GM23338 (cell line): ENCODE measurements around the gene GRIK4.

Experiments
- CREB1 ChIP-seq: fragments of 250-450 bp; sonication (Bioruptor Pico); IDR thresholded peaks from 2 replicates; pipeline ENCODE4 v1.5.0; 2020; ENCODE audit warnings: low read depth, mild to moderate bottlenecking, moderate library complexity
- CTCF ChIP-seq, 2 experiments: fragments of 200-600 bp in 1 of 2; sonication (generic) in 1 of 2; conservative IDR thresholded peaks; 2 replicates each; pipeline versions ENCODE4 v1.5.1 to v1.6.1; 2016 to 2017; ENCODE audit warnings: antibody characterized with exemption in 2 of 2, low read depth in 2 of 2, mild to moderate bottlenecking in 2 of 2, moderate library complexity in 1 of 2
- EZH2 ChIP-seq: fragments of 200-600 bp; sonication (generic); IDR thresholded peaks from one replicate; pipeline ENCODE4 v1.8.0; 2017; ENCODE audit warnings: antibody characterized with exemption, mild to moderate bottlenecking, low read depth; ENCODE audit not compliant: unreplicated experiment
- EZH2phosphoT487 ChIP-seq: fragments of 200-600 bp; sonication (generic); IDR thresholded peaks from one replicate; pipeline ENCODE4 v1.8.1; 2018; ENCODE audit warnings: antibody characterized with exemption; ENCODE audit not compliant: unreplicated experiment
- JUNB ChIP-seq: IDR thresholded peaks from one replicate; pipeline ENCODE4 v1.6.1; 2016; ENCODE audit warnings: antibody characterized with exemption; ENCODE audit not compliant: unreplicated experiment
- NANOG ChIP-seq: IDR thresholded peaks from 2 replicates; pipeline ENCODE4 v1.6.1; 2016; ENCODE audit warnings: antibody characterized with exemption, borderline replicate concordance
- POLR2AphosphoS5 ChIP-seq: IDR thresholded peaks from 2 replicates; pipeline ENCODE4 v1.6.1; 2016; ENCODE audit warnings: antibody characterized with exemption, low read depth
- STAT1 ChIP-seq: IDR thresholded peaks from one replicate; pipeline ENCODE4 v1.6.1; 2016; ENCODE audit warnings: antibody characterized with exemption; ENCODE audit not compliant: unreplicated experiment
- ZNF114 ChIP-seq: fragments of 250-450 bp; sonication (Bioruptor Pico); IDR thresholded peaks from 2 replicates; pipeline ENCODE4 v1.5.0; 2020; ENCODE audit warnings: mild to moderate bottlenecking, moderate library complexity
- ZNF331 ChIP-seq: fragments of 250-450 bp; sonication (Bioruptor Pico); IDR thresholded peaks from 2 replicates; pipeline ENCODE4 v1.5.0; 2020; ENCODE audit warnings: low read depth, mild to moderate bottlenecking, moderate library complexity
- ZNF462 ChIP-seq: fragments of 250-450 bp; sonication (Bioruptor Pico); IDR thresholded peaks from 2 replicates; pipeline ENCODE4 v1.5.0; 2020; ENCODE audit warnings: mild to moderate bottlenecking, moderate library complexity
- TF ChIP-seq, protein P1 (sequence below): IDR thresholded peaks from one replicate; pipeline ENCODE4 v1.6.1; 2018; ENCODE audit warnings: antibody characterized with exemption; ENCODE audit not compliant: unreplicated experiment
- TF ChIP-seq, protein P2 (sequence below): IDR thresholded peaks from 2 replicates; pipeline ENCODE4 v1.6.1; 2016; ENCODE audit warnings: antibody characterized with exemption

GRCh38 chr11:120964857-120965256, 453.3 kb downstream of the GRIK4 start:
- no peak for TF ChIP-seq CTCF (conservative IDR thresholded peaks at IDR 0.05; ENCODE audit: low read depth in 2 of 2)
- no peak for TF ChIP-seq JUNB
- TF ChIP-seq CREB1, result no peak
- TF ChIP-seq POLR2AphosphoS5, result no peak
- TF ChIP-seq EZH2phosphoT487, result no peak
- TF ChIP-seq, protein P1, sequence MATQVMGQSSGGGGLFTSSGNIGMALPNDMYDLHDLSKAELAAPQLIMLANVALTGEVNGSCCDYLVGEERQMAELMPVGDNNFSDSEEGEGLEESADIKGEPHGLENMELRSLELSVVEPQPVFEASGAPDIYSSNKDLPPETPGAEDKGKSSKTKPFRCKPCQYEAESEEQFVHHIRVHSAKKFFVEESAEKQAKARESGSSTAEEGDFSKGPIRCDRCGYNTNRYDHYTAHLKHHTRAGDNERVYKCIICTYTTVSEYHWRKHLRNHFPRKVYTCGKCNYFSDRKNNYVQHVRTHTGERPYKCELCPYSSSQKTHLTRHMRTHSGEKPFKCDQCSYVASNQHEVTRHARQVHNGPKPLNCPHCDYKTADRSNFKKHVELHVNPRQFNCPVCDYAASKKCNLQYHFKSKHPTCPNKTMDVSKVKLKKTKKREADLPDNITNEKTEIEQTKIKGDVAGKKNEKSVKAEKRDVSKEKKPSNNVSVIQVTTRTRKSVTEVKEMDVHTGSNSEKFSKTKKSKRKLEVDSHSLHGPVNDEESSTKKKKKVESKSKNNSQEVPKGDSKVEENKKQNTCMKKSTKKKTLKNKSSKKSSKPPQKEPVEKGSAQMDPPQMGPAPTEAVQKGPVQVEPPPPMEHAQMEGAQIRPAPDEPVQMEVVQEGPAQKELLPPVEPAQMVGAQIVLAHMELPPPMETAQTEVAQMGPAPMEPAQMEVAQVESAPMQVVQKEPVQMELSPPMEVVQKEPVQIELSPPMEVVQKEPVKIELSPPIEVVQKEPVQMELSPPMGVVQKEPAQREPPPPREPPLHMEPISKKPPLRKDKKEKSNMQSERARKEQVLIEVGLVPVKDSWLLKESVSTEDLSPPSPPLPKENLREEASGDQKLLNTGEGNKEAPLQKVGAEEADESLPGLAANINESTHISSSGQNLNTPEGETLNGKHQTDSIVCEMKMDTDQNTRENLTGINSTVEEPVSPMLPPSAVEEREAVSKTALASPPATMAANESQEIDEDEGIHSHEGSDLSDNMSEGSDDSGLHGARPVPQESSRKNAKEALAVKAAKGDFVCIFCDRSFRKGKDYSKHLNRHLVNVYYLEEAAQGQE, result no peak
- TF ChIP-seq ZNF114 (CRISPR knock-in tag), result no peak
- TF ChIP-seq EZH2, result no peak
- TF ChIP-seq, protein P2, sequence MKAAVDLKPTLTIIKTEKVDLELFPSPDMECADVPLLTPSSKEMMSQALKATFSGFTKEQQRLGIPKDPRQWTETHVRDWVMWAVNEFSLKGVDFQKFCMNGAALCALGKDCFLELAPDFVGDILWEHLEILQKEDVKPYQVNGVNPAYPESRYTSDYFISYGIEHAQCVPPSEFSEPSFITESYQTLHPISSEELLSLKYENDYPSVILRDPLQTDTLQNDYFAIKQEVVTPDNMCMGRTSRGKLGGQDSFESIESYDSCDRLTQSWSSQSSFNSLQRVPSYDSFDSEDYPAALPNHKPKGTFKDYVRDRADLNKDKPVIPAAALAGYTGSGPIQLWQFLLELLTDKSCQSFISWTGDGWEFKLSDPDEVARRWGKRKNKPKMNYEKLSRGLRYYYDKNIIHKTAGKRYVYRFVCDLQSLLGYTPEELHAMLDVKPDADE, result no peak
- TF ChIP-seq STAT1, result no peak
- TF ChIP-seq NANOG, result no peak
- no peak for TF ChIP-seq ZNF331 (CRISPR knock-in tag)
- no peak for TF ChIP-seq ZNF462 (CRISPR knock-in tag)
